SKM-1 (cell line): Measurements from ENCODE around the gene SEPTIN1.
"Not testable (repeated sequence)": the region's sequence is repeated elsewhere in the genome, so short reads cannot be mapped to it uniquely, and the experiment has no call there.

Experiments
- DNase-seq: peaks from one replicate; lab custom pipeline; 2025; ENCODE audit not compliant: unreplicated experiment; lab: John Stamatoyannopoulos, UW

The SEPTIN1 gene

GRCh38 chr16:30358577-30358936, 23.8 kb downstream of the SEPTIN1 start:
- DNase-seq: no peak

- no peak for DNase-seq
Measured at GRCh38 chr16:30357715-30358576, 24.4 kb downstream of the SEPTIN1 start.

GRCh38 chr16:30357085-30357714, 25.2 kb downstream of the SEPTIN1 start:
- DNase-seq: no peak

GRCh38 chr16:30356401-30357084, 25.8 kb downstream of the SEPTIN1 start:
- no peak for DNase-seq

- no peak for DNase-seq
Measured at GRCh38 chr16:30355954-30356308, 26.4 kb downstream of the SEPTIN1 start.

GRCh38 chr16:30355144-30355953, 27.0 kb downstream of the SEPTIN1 start, which contains the start of gene CD2BP2:
Gene CD2BP2, minus strand, starts transcription at chr16:30355308. Its CDS starts 627 bp downstream, at chr16:30354681.
- peak; percentile 96 for DNase-seq

GRCh38 chr16:30354423-30355143, 27.8 kb downstream of the SEPTIN1 start:
- DNase-seq: no peak

GRCh38 chr16:30353438-30354129, 28.8 kb downstream of the SEPTIN1 start:
- DNase-seq: no peak

- no peak for DNase-seq
Measured at GRCh38 chr16:30352488-30353401, 29.6 kb downstream of the SEPTIN1 start.

- no peak for DNase-seq
Measured at GRCh38 chr16:30351586-30352419, 30.6 kb downstream of the SEPTIN1 start.

GRCh38 chr16:30351001-30351441, 31.3 kb downstream of the SEPTIN1 start:
- no peak for DNase-seq

GRCh38 chr16:30350134-30350871, 32.1 kb downstream of the SEPTIN1 start:
- no peak for DNase-seq

GRCh38 chr16:30349675-30350074, 32.7 kb downstream of the SEPTIN1 start:
- no peak for DNase-seq

- no peak for DNase-seq
Measured at GRCh38 chr16:30348929-30349328, 33.4 kb downstream of the SEPTIN1 start.

- DNase-seq: no peak
Measured at GRCh38 chr16:30348113-30348512, 34.2 kb downstream of the SEPTIN1 start.

- DNase-seq: no peak
Measured at GRCh38 chr16:30346286-30346685, 36.1 kb downstream of the SEPTIN1 start.

GRCh38 chr16:30343491-30343820, 38.9 kb downstream of the SEPTIN1 start:
- not testable (repeated sequence) for DNase-seq
